Measurements from ENCODE around the gene ADAM15. TPM values are rescaled to one million over a fixed set of nuclear protein-coding genes. Genes with fewer than 3 reads are reported as not detected.

Gene ADAM15
- total and polyA plus RNA-seq, 4 donors, result 10.8 to 26.8 (median 17.5) TPM

DNA sequence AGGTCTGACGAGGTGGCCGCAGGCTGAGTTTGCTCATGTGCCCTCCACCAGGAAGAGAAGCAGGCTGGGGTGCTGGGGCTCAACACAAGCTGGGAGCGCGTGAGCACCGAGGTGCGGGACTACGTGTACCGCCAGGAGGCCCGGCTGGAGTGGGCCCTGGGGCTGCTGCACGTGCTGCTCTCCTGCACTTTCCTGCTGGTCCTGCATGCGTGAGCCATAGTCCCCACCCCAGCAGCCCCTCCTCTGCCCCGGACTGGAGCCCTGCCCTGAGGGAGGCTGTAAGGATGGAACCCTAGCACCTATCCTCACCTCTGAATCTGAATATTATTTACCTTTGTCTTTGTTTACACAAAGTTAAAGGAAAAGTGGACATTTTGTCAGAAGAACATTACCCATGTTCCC lies 7.8 kb upstream of the ADAM15 start:
- Histone ChIP-seq H3K4me1 (ENCODE audit: control insufficient read depth in 4 of 4, insufficient read depth in 4 of 4, low read length in 3 of 4) (peaks cover 13 to 45% (median 34%) of the 10 kb centered on the region in 4 donors), H3K27me3 (ENCODE audit: control insufficient read depth in 4 of 4, insufficient read depth in 4 of 4, low read length in 3 of 4) (no peaks in the 10 kb centered on the region), H3K4me3 (ENCODE audit: low read depth in 1 of 3, low read length in 3 of 3) (no peak overlapping the region), H3K27ac (ENCODE audit: low read depth in 1 of 2, low read length in 2 of 2) (peak overlapping the region; percentile 10 to 81), H3K36me3 (ENCODE audit: control insufficient read depth in 4 of 4, insufficient read depth in 3 of 4, low read depth in 1 of 4, low read length in 3 of 4) (no peaks in the 10 kb centered on the region), H3K9ac (ENCODE audit: low read depth in 1 of 2, low read length in 2 of 2) (peak overlapping the region in 1 of 2 donors; percentile 42), H3K9me3 (ENCODE audit: control insufficient read depth in 4 of 4, low read length in 3 of 4) (no peaks in the 10 kb centered on the region)
- 54% methylated on average over 12 of the region's 12 CpGs for WGBS
- no peak for DNase-seq (ENCODE audit: low spot score)
- TF ChIP-seq FOXA2 (IDR thresholded peaks at IDR 0.05) (peak; percentile 58), RAD21 (IDR thresholded peaks at IDR 0.05) (no peak), FOXA1 (IDR thresholded peaks at IDR 0.05) (peak; percentile 43)

DNA sequence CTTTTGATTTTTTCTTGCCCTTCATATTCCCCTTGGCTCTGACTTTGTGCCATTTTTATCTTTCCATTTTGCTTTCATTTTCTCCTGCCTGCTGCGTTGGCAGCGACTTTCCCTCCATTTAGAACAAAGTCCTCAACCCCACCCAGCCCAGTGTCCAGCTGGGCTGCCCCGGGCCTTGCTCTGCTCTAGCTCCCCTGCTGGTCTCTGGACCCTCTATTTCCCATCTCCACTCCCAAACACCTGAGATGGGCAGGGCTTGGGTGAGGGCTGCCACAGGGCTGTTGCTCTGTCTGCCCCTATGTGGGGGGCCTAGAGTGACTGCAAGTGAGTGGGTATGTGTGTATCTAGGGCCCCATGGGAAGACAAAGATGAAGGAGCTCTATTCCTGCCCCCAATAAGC lies 7.3 kb upstream of the ADAM15 start:
- no peak for DNase-seq (ENCODE audit: low spot score)
- no peak overlapping the region for H3K4me3 ChIP-seq (ENCODE audit: low read depth in 1 of 3, low read length in 3 of 3)
- peaks cover 13 to 46% (median 33%) of the 10 kb centered on the region in 4 donors for H3K4me1 ChIP-seq (ENCODE audit: control insufficient read depth in 4 of 4, insufficient read depth in 4 of 4, low read length in 3 of 4)
- TF ChIP-seq SP1 (IDR thresholded peaks at IDR 0.05) (peak; percentile 73), GABPA (IDR thresholded peaks at IDR 0.05 in 1 of 2, conservative IDR thresholded peaks at IDR 0.05 in 1 of 2) (no peak), HNF4G (IDR thresholded peaks at IDR 0.05) (no peak), RXRA (IDR thresholded peaks at IDR 0.05) (peak in 1 of 2 donors; percentile 20), TAF1 (conservative IDR thresholded peaks at IDR 0.05) (no peak), HNF4A (conservative IDR thresholded peaks at IDR 0.05) (peak; percentile 72 to 74), YY1 (IDR thresholded peaks at IDR 0.05) (peak; percentile 78)
- TF ChIP-seq, protein P1, sequence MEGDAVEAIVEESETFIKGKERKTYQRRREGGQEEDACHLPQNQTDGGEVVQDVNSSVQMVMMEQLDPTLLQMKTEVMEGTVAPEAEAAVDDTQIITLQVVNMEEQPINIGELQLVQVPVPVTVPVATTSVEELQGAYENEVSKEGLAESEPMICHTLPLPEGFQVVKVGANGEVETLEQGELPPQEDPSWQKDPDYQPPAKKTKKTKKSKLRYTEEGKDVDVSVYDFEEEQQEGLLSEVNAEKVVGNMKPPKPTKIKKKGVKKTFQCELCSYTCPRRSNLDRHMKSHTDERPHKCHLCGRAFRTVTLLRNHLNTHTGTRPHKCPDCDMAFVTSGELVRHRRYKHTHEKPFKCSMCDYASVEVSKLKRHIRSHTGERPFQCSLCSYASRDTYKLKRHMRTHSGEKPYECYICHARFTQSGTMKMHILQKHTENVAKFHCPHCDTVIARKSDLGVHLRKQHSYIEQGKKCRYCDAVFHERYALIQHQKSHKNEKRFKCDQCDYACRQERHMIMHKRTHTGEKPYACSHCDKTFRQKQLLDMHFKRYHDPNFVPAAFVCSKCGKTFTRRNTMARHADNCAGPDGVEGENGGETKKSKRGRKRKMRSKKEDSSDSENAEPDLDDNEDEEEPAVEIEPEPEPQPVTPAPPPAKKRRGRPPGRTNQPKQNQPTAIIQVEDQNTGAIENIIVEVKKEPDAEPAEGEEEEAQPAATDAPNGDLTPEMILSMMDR (IDR thresholded peaks at IDR 0.05; ENCODE audit: low read depth, low read length, missing input control), result no peak
- no peaks in the 10 kb centered on the region for H3K9me3 ChIP-seq (ENCODE audit: control insufficient read depth in 4 of 4, low read length in 3 of 4)
- WGBS, result 32% methylated on average over 3 of the region's 3 CpGs
- H3K9ac ChIP-seq (ENCODE audit: low read depth in 1 of 2, low read length in 2 of 2), result peak overlapping the region in 1 of 2 donors; percentile 42
- no peaks in the 10 kb centered on the region for H3K27me3 ChIP-seq (ENCODE audit: control insufficient read depth in 4 of 4, insufficient read depth in 4 of 4, low read length in 3 of 4)
- H3K36me3 ChIP-seq (ENCODE audit: control insufficient read depth in 4 of 4, insufficient read depth in 3 of 4, low read depth in 1 of 4, low read length in 3 of 4), result no peaks in the 10 kb centered on the region
- H3K27ac ChIP-seq (ENCODE audit: low read depth in 1 of 2, low read length in 2 of 2), result peak overlapping the region; percentile 10 to 81

DNA sequence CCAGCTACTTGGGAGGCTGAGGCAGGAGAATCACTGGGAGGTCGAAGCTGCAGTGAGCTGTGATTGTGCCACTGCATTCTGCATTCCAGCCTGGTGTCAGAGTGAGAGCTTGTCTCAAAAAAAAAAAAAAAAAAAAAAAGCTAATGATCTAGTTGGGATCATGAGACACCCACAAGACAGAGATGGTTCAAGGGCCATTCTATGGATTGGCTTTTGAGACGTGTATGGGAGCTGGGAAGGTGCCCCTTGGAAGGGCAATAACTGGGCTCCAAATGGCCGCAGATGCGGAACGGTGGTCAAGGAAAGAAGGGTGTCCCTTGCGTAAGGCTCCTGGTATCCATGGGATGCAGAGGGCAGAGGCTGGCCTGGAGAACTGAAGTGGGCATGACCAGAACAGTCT lies 6.8 kb upstream of the ADAM15 start:
- no peak for DNase-seq (ENCODE audit: low spot score)
- Histone ChIP-seq H3K4me1 (ENCODE audit: control insufficient read depth in 4 of 4, insufficient read depth in 4 of 4, low read length in 3 of 4) (peaks cover 8 to 46% (median 27%) of the 10 kb centered on the region in 4 donors), H3K27me3 (ENCODE audit: control insufficient read depth in 4 of 4, insufficient read depth in 4 of 4, low read length in 3 of 4) (no peaks in the 10 kb centered on the region), H3K9ac (ENCODE audit: low read depth in 1 of 2, low read length in 2 of 2) (no peak overlapping the region), H3K4me3 (ENCODE audit: low read depth in 1 of 3, low read length in 3 of 3) (no peak overlapping the region), H3K36me3 (ENCODE audit: control insufficient read depth in 4 of 4, insufficient read depth in 3 of 4, low read depth in 1 of 4, low read length in 3 of 4) (no peaks in the 10 kb centered on the region), H3K9me3 (ENCODE audit: control insufficient read depth in 4 of 4, low read length in 3 of 4) (no peaks in the 10 kb centered on the region), H3K27ac (ENCODE audit: low read depth in 1 of 2, low read length in 2 of 2) (peak overlapping the region; percentile 74 to 81)
- 88% methylated on average over 6 of the region's 6 CpGs for WGBS
- no peak for TF ChIP-seq NR2F2 (IDR thresholded peaks at IDR 0.05)
